Measurements from ENCODE around the gene VPS13D.

DNA sequence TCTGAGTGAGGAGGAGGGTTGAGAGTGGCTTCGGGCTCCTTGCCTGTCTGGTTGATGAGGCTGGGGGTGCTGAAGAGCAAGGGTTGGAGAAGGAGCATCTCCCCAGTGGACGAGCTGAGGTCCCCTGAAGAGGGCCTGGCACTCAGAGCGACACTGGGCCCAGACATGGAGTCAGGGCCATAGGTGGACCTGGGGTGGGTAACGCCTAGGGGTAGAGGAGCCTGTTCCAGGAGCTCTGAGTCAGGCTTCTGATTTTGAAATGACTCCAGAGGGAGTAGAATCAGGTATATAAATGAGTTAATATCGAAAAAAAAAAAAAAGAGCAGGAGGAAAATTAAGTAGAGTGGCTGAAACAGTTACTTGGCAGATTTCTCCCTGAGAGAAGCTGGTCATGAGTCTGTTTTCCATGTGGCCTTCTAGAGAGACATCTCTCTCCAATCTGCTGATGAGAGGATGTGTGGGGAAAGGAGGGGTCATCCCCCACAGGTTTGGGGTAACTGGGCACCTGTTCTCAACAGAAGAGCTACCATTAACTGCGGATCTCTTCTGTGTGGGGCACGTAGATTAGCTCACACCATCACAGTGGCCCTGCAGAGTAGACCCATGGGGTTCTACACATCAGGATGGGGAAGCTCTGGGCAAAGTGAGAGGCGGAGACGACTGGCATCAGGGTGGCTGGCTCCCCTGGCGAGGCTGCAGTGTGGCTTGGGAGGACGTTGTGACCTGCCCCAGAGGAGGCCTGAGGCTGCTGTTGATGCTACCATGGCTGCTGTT, 272.7 kb downstream of the VPS13D start:
- TF ChIP-seq CTCF (IDR thresholded peaks at IDR 0.05) (no peak), POLR2AphosphoS5 (IDR thresholded peaks at IDR 0.05; ENCODE audit: low read depth, low read length) (no peak), SIN3A (IDR thresholded peaks at IDR 0.05; ENCODE audit: borderline replicate concordance, insufficient read depth, low read depth, low read length) (no peak)

Data from Panc1 (cell line).